Amygdala (tissue), 56 donors: ENCODE measurements around the gene KCNMA1.
"Not testable (repeated sequence)": the region's sequence is repeated elsewhere in the genome, so short reads cannot be mapped to it uniquely, and the experiment has no call there.

Experiments used
- DNase-seq, 56 donors: peaks; one replicate each; lab custom pipeline; 2025; lab: John Stamatoyannopoulos, UW

KCNMA1 gene

DNA sequence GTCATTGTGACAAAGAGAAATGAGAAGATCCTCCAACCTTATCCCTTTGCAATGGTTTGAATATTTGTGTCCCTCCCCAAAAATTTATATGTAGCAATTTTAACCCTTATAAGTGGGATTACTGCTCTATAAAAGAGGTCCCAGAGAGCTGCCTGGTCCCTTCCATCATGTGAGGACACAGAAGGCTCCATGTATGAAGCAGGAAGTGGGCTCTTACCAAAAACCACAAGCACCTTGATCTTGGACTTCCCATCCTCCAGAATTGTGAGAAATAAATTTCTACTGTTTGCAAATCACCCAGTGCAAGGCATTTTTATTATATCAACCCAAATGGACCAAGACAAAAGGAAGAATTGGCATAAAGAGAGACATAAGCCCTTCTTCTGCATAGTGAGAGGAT, 95.7 kb downstream of the KCNMA1 start:
- DNase-seq, result no peak

- no peak for DNase-seq
Measured at GRCh38 chr10:77541247-77541646, 96.4 kb downstream of the KCNMA1 start.

GRCh38 chr10:77539147-77539935, 98.3 kb downstream of the KCNMA1 start:
- no peak for DNase-seq

DNA sequence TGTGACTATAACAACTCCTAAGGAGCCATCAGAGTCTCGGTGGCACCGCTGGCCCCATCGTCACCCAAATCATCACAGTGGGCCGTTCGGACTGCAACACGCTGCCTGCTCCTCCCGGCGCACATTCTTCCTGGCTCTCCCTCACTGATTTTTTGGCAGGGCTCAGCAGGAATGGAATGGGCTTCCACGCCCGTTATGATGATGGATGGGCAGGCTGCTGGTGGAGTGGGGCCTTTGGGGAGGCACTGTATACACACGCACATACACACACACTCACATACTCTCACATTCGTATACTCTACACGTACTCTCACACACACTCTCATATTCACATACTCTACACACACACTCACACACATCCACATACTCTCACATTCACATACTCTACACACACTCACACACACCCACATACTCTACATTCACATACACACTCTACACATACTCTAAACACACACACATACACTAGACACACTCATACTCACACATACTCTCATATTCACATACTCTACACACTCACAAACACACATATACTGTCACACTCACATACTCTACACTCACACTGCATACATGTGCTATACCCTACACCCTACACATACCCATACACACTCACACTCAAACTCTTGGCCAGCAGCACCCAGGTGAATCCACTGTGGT, 99.8 kb downstream of the KCNMA1 start:
- DNase-seq, result no peak

DNA sequence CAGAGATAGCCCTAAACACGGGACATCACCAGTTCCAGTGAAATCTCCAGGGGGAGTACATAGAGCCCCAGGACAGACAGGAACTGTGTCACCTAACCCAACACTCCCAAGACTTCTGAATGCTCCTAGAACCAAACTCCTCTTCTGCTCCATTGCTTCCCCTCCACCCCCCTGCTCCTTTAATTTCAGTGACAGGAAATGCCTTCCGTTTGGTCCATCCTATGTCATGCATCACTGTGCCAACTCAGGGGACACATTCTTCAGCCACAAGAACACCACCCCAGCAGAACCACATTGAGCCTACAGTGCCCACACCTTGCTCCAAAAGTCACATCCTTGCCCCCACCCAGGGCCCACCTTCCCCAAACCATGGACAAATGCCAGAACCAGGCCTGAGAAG, 100.5 kb downstream of the KCNMA1 start:
- no peak for DNase-seq

GRCh38 chr10:77533887-77534278, 103.7 kb downstream of the KCNMA1 start:
- no peak for DNase-seq

- no peak for DNase-seq
Measured at GRCh38 chr10:77533146-77533886, 104.3 kb downstream of the KCNMA1 start.

DNA sequence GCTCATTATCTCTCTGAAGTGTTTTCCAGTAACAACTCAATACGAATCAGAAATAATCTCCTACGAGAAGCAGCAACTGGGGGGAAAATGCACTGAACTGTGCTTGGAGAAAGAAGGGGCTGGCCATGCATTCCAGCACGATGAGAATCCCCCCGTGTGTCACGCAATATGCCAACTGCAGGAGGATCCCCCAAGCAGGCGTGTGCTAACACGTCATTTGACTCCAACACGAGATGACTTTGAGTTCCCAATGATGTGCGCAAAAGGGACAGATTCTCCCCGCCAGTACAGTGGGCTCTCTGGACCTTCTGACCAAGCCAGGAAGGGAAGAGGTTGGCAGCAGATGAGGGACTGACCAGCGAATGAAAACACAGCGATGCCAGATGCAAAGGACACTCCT, 105.5 kb downstream of the KCNMA1 start:
- DNase-seq, result no peak

DNA sequence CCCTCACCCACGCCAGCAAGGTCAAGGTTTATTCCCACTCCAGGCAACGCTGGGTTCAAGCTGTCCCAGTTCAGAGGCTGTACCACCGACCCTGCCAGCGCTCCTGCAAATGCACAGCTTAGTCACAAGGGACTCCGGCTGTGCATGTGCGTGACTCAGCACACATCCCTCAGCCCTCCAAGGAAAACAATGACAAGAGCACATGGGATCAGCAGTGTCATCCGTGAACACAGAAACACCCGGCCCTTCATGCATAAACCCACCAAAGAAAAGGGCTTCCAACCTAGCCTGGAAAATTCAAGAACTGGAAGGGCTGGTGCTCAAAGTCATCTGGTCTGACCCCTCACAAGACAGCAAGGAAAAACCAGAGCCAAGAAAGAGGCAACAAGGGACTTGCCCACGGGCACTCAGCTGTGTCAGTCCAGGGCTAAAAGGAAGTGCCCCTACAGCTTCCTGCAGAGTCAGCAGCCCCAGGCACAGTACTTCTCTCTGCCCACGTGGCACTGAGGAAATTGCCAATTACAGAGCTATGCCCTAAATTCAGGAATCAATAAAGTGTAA, 106.1 kb downstream of the KCNMA1 start:
- DNase-seq, result peak in 11 of 56 donors; percentile 15 to 66 (median 32)

DNA sequence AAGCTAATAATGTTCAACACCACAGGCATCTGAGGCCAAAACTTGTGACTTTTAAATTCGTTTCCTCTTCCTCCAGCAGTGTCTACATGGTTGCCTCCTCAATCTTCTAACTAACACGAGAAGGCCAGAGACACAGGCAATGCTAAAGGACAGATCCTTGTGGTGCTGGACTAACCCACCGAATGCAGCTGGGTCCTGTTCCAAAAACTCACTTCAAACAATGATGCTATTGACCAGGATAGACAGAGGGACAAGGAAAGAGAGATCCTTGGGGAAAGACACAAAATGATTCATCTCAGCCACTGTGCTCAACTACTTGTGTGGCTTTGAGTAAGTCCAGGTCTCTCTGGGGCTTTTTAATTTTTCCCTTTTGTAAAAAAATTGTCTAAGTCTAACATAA, 107.6 kb downstream of the KCNMA1 start:
- no peak for DNase-seq

DNA sequence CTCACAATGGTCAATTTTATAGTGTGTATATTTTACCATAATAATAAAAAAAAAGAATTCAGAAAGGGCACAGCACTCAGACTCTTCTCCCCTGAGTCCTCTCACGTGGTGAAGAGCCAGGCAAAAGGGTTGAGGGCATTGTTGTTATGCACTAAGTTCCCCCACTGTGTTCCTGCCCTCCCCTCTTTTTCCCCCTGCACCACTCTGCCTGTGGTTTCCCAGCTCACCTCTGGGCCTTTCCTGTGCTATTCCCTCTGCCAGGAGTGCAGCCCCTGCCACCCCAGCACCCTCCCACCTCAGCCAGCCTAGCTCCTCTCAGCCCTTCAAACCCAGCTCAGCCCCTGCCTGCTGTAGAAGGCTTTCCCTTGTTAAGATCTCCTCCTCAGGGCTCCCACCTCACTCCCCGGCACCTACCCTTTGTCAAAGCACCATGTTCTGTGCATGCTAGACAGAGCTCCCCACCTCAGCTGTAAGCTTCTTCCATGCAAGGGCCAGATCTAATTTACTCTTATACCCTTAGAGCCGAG, 108.5 kb downstream of the KCNMA1 start:
- no peak for DNase-seq

GRCh38 chr10:77527839-77528238, 109.8 kb downstream of the KCNMA1 start:
- DNase-seq, result no peak

DNA sequence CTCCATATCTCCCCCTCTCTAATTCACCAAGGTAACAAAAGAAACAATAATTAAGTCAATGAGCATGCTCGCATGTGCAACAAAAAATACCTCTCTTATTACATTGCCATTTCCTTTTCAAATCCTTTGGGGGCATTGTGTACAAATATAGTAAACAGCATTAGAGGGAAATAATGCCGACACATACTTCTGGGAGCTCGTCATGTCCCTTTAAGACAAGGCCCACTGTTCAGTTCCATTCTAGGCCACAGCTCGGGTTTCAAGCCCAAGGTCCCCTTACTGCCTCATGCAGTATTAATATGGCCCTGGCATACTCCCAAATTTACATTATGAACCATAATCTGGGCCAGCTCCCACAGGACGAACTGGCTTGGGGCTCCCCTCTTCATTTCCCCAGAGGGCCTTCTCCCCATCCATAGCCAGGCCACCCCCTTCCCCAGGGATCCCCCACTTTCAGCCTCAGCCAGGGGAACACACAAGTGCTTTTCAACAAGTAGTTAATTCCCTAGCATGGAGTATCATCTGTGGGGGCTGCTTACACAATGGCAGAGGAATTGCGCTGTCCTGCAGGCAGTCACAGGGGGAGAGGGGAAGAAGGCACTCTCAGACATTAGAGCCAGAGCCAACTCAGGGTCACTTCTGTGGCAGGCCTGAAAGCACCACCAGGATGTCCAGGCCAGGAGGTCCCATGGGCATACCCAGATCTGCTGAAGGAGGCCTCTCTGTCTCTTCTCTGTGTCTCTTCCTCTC, 110.6 kb downstream of the KCNMA1 start:
- DNase-seq, result no peak

- DNase-seq, result no peak
Measured at GRCh38 chr10:77524281-77524711, 113.3 kb downstream of the KCNMA1 start.

GRCh38 chr10:77522268-77522809, 115.3 kb downstream of the KCNMA1 start:
- DNase-seq, result peak in 1 of 56 donors; percentile 12

- DNase-seq, result no peak
Measured at GRCh38 chr10:77520995-77521394, 116.6 kb downstream of the KCNMA1 start.

DNA sequence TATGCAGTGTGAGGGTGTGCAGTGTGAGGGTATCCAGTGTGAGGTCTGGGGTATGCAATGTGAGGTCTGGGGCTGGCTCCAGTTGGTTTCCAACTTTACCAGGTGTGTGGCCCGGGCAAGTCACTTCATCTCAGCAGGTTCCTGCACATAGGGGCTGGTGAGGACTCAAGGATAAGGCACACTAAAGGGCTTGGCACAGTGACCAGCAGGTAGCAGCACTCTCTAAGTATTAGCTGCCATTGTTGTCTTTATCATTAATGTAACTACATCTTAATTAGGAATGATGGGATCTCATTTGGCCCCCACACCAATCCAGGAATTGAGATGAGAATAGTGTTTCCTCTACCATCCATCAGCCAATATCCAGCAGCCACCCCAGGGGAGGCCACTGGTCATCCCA, 117.3 kb downstream of the KCNMA1 start:
- no peak for DNase-seq

GRCh38 chr10:77519791-77520190, 117.8 kb downstream of the KCNMA1 start:
- not testable (repeated sequence) for DNase-seq

GRCh38 chr10:77518910-77519274, 118.7 kb downstream of the KCNMA1 start:
- DNase-seq, result no peak
